HEK293 (cell line): ENCODE results near the gene POU2F2.

ENCODE experiments used
- CTCF ChIA-PET: fragments of 350-600 bp; formaldehyde crosslinking; extraction: SDS; loops from one replicate; lab custom pipeline; 2021; ENCODE audit warnings: antibody characterized with exemption; lab: Yijun Ruan, JAX
- POLR2A ChIA-PET: fragments of 300-600 bp; formaldehyde crosslinking; extraction: SDS; loops from one replicate; lab custom pipeline; 2020; ENCODE audit warnings: antibody characterized with exemption, inconsistent platforms; lab: Yijun Ruan, JAX
- H3K27ac ChIP-seq: fragments of 200-500 bp; sonication (Bioruptor generic); 2 replicates; pipeline ENCODE4 v1.5.1; 2014; ENCODE audit warnings: low read depth, low read length, control low read depth, inconsistent platforms; ENCODE audit errors: extremely low read depth
- H3K36me3 ChIP-seq, 2 experiments: fragments of 200-500 bp in 1 of 2; sonication (Bioruptor generic) in 1 of 2; 1 replicate in 1 of 2; 2 replicates in 1 of 2; pipeline ENCODE4 v1.5.1; 2014 to 2017; ENCODE audit warnings: inconsistent platforms in 2 of 2, low read length in 2 of 2; ENCODE audit not compliant: control insufficient read depth in 2 of 2, insufficient read depth in 1 of 2
- H3K4me1 ChIP-seq: fragments of 200-500 bp; sonication (Bioruptor generic); 2 replicates; pipeline ENCODE4 v1.5.1; 2014; ENCODE audit warnings: mild to moderate bottlenecking, low read length, inconsistent platforms; ENCODE audit not compliant: control insufficient read depth, insufficient read depth
- H3K4me3 ChIP-seq: 2 replicates; pipeline ENCODE4 v1.5.1; 2011; ENCODE audit warnings: low read depth, mild to moderate bottlenecking, control low read depth, low read length, moderate library complexity
- H3K9me3 ChIP-seq: fragments of 200-500 bp; sonication (Bioruptor generic); 2 replicates; pipeline ENCODE4 v1.5.1; 2014; ENCODE audit warnings: low read depth, low read length, inconsistent platforms; ENCODE audit not compliant: control insufficient read depth, insufficient read depth
- EGR2 ChIP-seq: fragments of 450-650 bp; formaldehyde crosslinking; IDR thresholded peaks from 2 replicates; pipeline ENCODE4 v1.5.1; 2016; ENCODE audit warnings: low read depth, missing biosample characterization, missing genetic modification characterization
- GLIS1 ChIP-seq: fragments of 450-650 bp; formaldehyde crosslinking; IDR thresholded peaks from 2 replicates; pipeline ENCODE4 v1.5.1; 2016; ENCODE audit warnings: missing biosample characterization, missing genetic modification characterization
- GLIS2 ChIP-seq: fragments of 450-650 bp; formaldehyde crosslinking; IDR thresholded peaks from 2 replicates; pipeline ENCODE4 v1.5.1; 2016; ENCODE audit warnings: missing biosample characterization, missing genetic modification characterization
- IKZF3 ChIP-seq: fragments of 450-650 bp; IDR thresholded peaks from 2 replicates; pipeline ENCODE4 v1.5.0; 2018; ENCODE audit warnings: missing biosample characterization, mild to moderate bottlenecking, missing genetic modification characterization, moderate library complexity
- KLF1 ChIP-seq: fragments of 450-650 bp; formaldehyde crosslinking; IDR thresholded peaks from 2 replicates; pipeline ENCODE4 v1.5.1; 2016; ENCODE audit warnings: missing biosample characterization, missing genetic modification characterization
- KLF16 ChIP-seq: fragments of 450-650 bp; formaldehyde crosslinking; IDR thresholded peaks from 2 replicates; pipeline ENCODE4 v1.5.1; 2017; ENCODE audit warnings: missing biosample characterization, missing genetic modification characterization
- YY2 ChIP-seq: fragments of 450-650 bp; formaldehyde crosslinking; IDR thresholded peaks from 2 replicates; pipeline ENCODE4 v1.5.1; 2016; ENCODE audit warnings: missing biosample characterization, missing genetic modification characterization
- ZBTB1 ChIP-seq: fragments of 450-650 bp; formaldehyde crosslinking; IDR thresholded peaks from 2 replicates; pipeline ENCODE4 v1.5.1; 2016; ENCODE audit warnings: missing biosample characterization, missing genetic modification characterization
- ZFHX2 ChIP-seq: fragments of 450-650 bp; formaldehyde crosslinking; conservative IDR thresholded peaks from 2 replicates; pipeline ENCODE4 v1.5.1; 2016; ENCODE audit warnings: missing biosample characterization, missing genetic modification characterization
- ZFP69B ChIP-seq: fragments of 450-650 bp; formaldehyde crosslinking; IDR thresholded peaks from 2 replicates; pipeline ENCODE4 v1.5.1; 2016; ENCODE audit warnings: missing biosample characterization, missing genetic modification characterization
- ZNF169 ChIP-seq: fragments of 450-650 bp; formaldehyde crosslinking; IDR thresholded peaks from 2 replicates; pipeline ENCODE4 v1.5.1; 2016; ENCODE audit warnings: missing biosample characterization, missing genetic modification characterization
- ZNF239 ChIP-seq: fragments of 450-650 bp; formaldehyde crosslinking; IDR thresholded peaks from 2 replicates; pipeline ENCODE4 v1.5.1; 2016; ENCODE audit warnings: missing biosample characterization, missing genetic modification characterization
- ZNF561 ChIP-seq: fragments of 450-650 bp; IDR thresholded peaks from 2 replicates; pipeline ENCODE4 v1.5.1; 2018; ENCODE audit warnings: missing biosample characterization, missing genetic modification characterization, borderline replicate concordance
- ZNF768 ChIP-seq: fragments of 450-650 bp; formaldehyde crosslinking; IDR thresholded peaks from 2 replicates; pipeline ENCODE4 v1.5.1; 2018; ENCODE audit warnings: missing biosample characterization, mild to moderate bottlenecking, missing genetic modification characterization
- TF ChIP-seq, protein P1 (sequence below): fragments of 450-650 bp; formaldehyde crosslinking; IDR thresholded peaks from 2 replicates; pipeline ENCODE4 v1.5.1; 2016; ENCODE audit warnings: missing biosample characterization, missing genetic modification characterization
- TF ChIP-seq, protein P2 (sequence below): fragments of 450-650 bp; formaldehyde crosslinking; IDR thresholded peaks from 2 replicates; pipeline ENCODE4 v1.5.1; 2016; ENCODE audit warnings: missing biosample characterization, missing genetic modification characterization
- TF ChIP-seq, protein P3 (sequence below): fragments of 450-650 bp; formaldehyde crosslinking; IDR thresholded peaks from 2 replicates; pipeline ENCODE4 v1.5.1; 2016; ENCODE audit warnings: missing biosample characterization, missing genetic modification characterization
- TF ChIP-seq, protein P4 (sequence below): fragments of 450-650 bp; formaldehyde crosslinking; IDR thresholded peaks from 2 replicates; pipeline ENCODE4 v1.5.1; 2016; ENCODE audit warnings: missing biosample characterization, missing genetic modification characterization
- TF ChIP-seq, protein P5 (sequence below): fragments of 450-650 bp; formaldehyde crosslinking; IDR thresholded peaks from 2 replicates; pipeline ENCODE4 v1.5.1; 2016; ENCODE audit warnings: missing biosample characterization, missing genetic modification characterization
- TF ChIP-seq, protein P6 (sequence below): fragments of 450-650 bp; formaldehyde crosslinking; IDR thresholded peaks from 2 replicates; pipeline ENCODE4 v1.5.1; 2017; ENCODE audit warnings: missing biosample characterization, missing genetic modification characterization
- TF ChIP-seq, protein P7 (sequence below): fragments of 450-650 bp; formaldehyde crosslinking; IDR thresholded peaks from 2 replicates; pipeline ENCODE4 v1.5.1; 2017; ENCODE audit warnings: missing biosample characterization, mild to moderate bottlenecking, missing genetic modification characterization, moderate library complexity

The POU2F2 gene

DNA sequence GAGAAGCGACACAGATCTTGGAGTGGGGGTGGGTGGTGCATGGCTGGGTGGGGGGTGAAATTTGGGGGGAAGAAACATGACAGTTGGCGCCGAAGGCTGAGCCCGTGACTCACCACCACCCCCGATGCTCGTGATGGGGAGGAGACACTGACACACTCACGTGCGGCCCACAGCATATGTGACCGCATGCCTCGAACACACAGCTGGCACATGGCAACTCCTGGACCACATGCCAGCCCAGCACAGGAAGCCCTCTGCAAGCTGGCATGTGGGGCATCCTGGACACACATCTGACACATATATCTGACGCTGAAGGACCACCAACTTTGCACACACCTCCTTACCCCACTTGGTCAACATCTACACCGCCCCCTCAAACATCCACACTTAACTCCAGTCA is 61.0 kb downstream of the POU2F2 start:
- ChIA-PET POLR2A (interaction anchor here (0.5 to 1.0 kb wide), 6 partner anchors 31 to 421 kb away, joined by 3 to 5 read pairs (median 4); no protein-coding TSS in a partner anchor), CTCF (interaction anchor here (0.6 to 1.5 kb wide), 2 partner anchors 16 to 70 kb away, joined by 3 to 8 read pairs; no protein-coding TSS in a partner anchor)
- H3K27ac ChIP-seq, result no peak overlapping the region
- no peak for TF ChIP-seq ZNF561 (tag by site-specific recombination)
- TF ChIP-seq IKZF3, result no peak
- TF ChIP-seq ZNF239 (tag by site-specific recombination), result no peak
- TF ChIP-seq ZNF169 (tag by site-specific recombination), result no peak
- TF ChIP-seq ZFP69B (tag by site-specific recombination), result no peak
- TF ChIP-seq ZBTB1 (tag by site-specific recombination), result no peak
- TF ChIP-seq, protein P1, sequence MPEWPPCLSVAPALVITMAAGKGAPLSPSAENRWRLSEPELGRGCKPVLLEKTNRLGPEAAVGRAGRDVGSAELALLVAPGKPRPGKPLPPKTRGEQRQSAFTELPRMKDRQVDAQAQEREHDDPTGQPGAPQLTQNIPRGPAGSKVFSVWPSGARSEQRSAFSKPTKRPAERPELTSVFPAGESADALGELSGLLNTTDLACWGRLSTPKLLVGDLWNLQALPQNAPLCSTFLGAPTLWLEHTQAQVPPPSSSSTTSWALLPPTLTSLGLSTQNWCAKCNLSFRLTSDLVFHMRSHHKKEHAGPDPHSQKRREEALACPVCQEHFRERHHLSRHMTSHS (tag by site-specific recombination), result no peak
- no peak for TF ChIP-seq ZNF768 (tag by site-specific recombination)
- TF ChIP-seq KLF16, result no peak
- TF ChIP-seq, protein P2, sequence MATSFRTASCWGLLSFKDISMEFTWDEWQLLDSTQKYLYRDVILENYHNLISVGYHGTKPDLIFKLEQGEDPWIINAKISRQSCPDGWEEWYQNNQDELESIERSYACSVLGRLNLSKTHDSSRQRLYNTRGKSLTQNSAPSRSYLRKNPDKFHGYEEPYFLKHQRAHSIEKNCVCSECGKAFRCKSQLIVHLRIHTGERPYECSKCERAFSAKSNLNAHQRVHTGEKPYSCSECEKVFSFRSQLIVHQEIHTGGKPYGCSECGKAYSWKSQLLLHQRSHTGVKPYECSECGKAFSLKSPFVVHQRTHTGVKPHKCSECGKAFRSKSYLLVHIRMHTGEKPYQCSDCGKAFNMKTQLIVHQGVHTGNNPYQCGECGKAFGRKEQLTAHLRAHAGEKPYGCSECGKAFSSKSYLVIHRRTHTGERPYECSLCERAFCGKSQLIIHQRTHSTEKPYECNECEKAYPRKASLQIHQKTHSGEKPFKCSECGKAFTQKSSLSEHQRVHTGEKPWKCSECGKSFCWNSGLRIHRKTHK (tag by site-specific recombination), result no peak
- TF ChIP-seq, protein P3, sequence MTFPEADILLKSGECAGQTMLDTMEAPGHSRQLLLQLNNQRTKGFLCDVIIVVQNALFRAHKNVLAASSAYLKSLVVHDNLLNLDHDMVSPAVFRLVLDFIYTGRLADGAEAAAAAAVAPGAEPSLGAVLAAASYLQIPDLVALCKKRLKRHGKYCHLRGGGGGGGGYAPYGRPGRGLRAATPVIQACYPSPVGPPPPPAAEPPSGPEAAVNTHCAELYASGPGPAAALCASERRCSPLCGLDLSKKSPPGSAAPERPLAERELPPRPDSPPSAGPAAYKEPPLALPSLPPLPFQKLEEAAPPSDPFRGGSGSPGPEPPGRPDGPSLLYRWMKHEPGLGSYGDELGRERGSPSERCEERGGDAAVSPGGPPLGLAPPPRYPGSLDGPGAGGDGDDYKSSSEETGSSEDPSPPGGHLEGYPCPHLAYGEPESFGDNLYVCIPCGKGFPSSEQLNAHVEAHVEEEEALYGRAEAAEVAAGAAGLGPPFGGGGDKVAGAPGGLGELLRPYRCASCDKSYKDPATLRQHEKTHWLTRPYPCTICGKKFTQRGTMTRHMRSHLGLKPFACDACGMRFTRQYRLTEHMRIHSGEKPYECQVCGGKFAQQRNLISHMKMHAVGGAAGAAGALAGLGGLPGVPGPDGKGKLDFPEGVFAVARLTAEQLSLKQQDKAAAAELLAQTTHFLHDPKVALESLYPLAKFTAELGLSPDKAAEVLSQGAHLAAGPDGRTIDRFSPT (tag by site-specific recombination), result 0 out of 2 replicates have a peak, but pooled peaks have one; percentile 29
- TF ChIP-seq, protein P4, sequence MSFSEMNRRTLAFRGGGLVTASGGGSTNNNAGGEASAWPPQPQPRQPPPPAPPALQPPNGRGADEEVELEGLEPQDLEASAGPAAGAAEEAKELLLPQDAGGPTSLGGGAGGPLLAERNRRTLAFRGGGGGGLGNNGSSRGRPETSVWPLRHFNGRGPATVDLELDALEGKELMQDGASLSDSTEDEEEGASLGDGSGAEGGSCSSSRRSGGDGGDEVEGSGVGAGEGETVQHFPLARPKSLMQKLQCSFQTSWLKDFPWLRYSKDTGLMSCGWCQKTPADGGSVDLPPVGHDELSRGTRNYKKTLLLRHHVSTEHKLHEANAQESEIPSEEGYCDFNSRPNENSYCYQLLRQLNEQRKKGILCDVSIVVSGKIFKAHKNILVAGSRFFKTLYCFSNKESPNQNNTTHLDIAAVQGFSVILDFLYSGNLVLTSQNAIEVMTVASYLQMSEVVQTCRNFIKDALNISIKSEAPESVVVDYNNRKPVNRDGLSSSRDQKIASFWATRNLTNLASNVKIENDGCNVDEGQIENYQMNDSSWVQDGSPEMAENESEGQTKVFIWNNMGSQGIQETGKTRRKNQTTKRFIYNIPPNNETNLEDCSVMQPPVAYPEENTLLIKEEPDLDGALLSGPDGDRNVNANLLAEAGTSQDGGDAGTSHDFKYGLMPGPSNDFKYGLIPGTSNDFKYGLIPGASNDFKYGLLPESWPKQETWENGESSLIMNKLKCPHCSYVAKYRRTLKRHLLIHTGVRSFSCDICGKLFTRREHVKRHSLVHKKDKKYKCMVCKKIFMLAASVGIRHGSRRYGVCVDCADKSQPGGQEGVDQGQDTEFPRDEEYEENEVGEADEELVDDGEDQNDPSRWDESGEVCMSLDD (tag by site-specific recombination), result 0 out of 2 replicates have a peak, but pooled peaks have one; percentile 7
- TF ChIP-seq KLF1, result no peak
- peak; percentile 51 for TF ChIP-seq EGR2
- no peak for TF ChIP-seq YY2
- H3K4me1 ChIP-seq, result no peaks in the 10 kb centered on the region
- no peaks in the 10 kb centered on the region for H3K9me3 ChIP-seq
- H3K4me3 ChIP-seq, result no peak overlapping the region
- no peaks in the 10 kb centered on the region; a peak in 1 of 3 replicates for H3K36me3 ChIP-seq

DNA sequence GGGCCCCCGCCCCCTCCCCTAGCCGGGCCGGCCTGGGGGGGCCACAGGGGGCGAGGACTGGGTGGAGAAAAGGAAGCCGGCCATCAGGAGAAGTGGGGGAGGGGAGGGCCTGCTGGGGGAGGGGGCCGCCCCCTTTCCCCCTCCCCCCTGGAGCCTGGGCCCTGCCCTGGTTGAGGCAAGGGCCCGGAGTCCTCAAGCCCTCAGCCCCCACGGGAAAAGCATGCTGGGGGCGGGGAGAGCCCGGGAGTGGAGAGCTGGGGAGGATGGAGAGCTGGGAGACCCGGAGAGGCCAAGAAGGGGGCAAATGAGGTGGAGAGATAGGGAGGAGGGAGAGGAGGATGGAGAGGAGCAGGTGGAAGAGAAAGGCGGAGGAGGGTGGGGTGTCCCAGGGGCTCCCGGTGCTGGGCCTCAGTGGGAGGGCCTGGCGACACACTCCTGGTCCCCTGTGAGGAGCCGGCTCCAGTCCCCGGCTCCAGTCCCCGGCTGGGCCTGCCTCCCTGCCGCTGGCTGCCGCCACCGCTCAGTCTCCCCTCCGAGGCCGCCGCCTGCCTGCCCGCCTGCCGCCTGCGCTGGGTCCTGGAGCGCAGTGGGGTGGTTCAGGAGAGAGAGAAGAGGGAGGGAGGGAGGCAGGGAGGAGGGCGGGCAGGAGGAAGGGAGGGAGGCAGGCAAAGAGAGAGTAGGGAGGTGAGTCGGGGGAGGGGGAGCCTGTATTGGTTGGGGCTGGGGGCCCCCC is 62.5 kb downstream of the POU2F2 start, which contains the start of gene GRIK5:
Gene GRIK5, minus strand, starts transcription at position 588 of the 733 bp plus-strand sequence. CDS start 4,436 bp downstream, outside the sequence.
- Histone ChIP-seq H3K4me1 (no peaks in the 10 kb centered on the region), H3K36me3 (no peaks in the 10 kb centered on the region; a peak in 1 of 3 replicates), H3K27ac (no peak within 1 kb of the TSS), H3K9me3 (no peaks in the 10 kb centered on the region), H3K4me3 (no peak within 1 kb of the TSS)
- ChIA-PET POLR2A (no interaction called here), CTCF (no interaction called here)
- TF ChIP-seq, protein P5, sequence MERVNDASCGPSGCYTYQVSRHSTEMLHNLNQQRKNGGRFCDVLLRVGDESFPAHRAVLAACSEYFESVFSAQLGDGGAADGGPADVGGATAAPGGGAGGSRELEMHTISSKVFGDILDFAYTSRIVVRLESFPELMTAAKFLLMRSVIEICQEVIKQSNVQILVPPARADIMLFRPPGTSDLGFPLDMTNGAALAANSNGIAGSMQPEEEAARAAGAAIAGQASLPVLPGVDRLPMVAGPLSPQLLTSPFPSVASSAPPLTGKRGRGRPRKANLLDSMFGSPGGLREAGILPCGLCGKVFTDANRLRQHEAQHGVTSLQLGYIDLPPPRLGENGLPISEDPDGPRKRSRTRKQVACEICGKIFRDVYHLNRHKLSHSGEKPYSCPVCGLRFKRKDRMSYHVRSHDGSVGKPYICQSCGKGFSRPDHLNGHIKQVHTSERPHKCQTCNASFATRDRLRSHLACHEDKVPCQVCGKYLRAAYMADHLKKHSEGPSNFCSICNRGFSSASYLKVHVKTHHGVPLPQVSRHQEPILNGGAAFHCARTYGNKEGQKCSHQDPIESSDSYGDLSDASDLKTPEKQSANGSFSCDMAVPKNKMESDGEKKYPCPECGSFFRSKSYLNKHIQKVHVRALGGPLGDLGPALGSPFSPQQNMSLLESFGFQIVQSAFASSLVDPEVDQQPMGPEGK (tag by site-specific recombination), result peak; percentile 52; the same call in 1 of the 2 replicates
- TF ChIP-seq ZFHX2 (peak; percentile 66), GLIS2 (tag by site-specific recombination) (peak; percentile 43; the same call in 1 of the 2 replicates), GLIS1 (peak; percentile 32; the same call in 1 of the 2 replicates)
- TF ChIP-seq, protein P6, sequence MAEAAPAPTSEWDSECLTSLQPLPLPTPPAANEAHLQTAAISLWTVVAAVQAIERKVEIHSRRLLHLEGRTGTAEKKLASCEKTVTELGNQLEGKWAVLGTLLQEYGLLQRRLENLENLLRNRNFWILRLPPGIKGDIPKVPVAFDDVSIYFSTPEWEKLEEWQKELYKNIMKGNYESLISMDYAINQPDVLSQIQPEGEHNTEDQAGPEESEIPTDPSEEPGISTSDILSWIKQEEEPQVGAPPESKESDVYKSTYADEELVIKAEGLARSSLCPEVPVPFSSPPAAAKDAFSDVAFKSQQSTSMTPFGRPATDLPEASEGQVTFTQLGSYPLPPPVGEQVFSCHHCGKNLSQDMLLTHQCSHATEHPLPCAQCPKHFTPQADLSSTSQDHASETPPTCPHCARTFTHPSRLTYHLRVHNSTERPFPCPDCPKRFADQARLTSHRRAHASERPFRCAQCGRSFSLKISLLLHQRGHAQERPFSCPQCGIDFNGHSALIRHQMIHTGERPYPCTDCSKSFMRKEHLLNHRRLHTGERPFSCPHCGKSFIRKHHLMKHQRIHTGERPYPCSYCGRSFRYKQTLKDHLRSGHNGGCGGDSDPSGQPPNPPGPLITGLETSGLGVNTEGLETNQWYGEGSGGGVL (tag by site-specific recombination), result peak; percentile 17; the same call in 1 of the 2 replicates
- TF ChIP-seq, protein P7, sequence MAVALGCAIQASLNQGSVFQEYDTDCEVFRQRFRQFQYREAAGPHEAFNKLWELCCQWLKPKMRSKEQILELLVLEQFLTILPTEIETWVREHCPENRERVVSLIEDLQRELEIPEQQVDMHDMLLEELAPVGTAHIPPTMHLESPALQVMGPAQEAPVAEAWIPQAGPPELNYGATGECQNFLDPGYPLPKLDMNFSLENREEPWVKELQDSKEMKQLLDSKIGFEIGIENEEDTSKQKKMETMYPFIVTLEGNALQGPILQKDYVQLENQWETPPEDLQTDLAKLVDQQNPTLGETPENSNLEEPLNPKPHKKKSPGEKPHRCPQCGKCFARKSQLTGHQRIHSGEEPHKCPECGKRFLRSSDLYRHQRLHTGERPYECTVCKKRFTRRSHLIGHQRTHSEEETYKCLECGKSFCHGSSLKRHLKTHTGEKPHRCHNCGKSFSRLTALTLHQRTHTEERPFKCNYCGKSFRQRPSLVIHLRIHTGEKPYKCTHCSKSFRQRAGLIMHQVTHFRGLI (tag by site-specific recombination), result no peak
